ENCODE results near the gene GSTCD. TPM values are rescaled to one million over a fixed set of nuclear protein-coding genes. Genes with fewer than 3 reads are reported as not detected.
"Not testable (repeated sequence)": the region's sequence is repeated elsewhere in the genome, so short reads cannot be mapped to it uniquely, and the experiment has no call there.

Gene GSTCD, protein sequence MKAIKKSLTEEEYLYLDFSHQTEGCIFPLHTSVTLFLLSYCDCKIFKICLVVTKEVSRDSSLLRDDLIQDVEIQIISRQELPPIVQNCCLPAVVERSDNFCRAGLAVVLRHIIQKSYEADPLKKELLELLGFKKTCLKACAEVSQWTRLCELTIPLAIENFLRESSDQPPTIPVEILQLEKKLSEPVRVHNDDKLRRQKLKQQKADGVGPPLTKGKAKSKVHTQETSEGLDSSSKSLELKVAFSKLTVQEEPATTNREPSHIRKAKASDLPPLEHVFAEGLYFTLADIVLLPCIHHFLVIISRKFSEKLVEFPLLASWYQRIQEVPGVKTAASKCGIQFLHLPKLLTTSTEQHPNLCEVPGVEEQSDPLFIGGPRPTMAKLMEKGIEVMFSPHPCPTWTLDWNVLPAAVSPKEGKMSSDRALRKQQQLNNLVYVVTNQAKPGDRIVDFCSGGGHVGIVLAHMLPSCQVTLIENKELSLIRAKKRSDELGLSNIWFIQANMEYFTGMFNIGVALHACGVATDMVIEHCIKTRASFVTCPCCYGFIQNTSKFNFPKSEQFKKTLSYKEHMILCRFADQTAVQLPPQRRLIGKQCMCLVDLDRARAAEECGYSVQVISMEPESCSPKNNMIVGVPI
- total RNA-seq, result 8.7 and 10.2 TPM in 2 replicates

DNA sequence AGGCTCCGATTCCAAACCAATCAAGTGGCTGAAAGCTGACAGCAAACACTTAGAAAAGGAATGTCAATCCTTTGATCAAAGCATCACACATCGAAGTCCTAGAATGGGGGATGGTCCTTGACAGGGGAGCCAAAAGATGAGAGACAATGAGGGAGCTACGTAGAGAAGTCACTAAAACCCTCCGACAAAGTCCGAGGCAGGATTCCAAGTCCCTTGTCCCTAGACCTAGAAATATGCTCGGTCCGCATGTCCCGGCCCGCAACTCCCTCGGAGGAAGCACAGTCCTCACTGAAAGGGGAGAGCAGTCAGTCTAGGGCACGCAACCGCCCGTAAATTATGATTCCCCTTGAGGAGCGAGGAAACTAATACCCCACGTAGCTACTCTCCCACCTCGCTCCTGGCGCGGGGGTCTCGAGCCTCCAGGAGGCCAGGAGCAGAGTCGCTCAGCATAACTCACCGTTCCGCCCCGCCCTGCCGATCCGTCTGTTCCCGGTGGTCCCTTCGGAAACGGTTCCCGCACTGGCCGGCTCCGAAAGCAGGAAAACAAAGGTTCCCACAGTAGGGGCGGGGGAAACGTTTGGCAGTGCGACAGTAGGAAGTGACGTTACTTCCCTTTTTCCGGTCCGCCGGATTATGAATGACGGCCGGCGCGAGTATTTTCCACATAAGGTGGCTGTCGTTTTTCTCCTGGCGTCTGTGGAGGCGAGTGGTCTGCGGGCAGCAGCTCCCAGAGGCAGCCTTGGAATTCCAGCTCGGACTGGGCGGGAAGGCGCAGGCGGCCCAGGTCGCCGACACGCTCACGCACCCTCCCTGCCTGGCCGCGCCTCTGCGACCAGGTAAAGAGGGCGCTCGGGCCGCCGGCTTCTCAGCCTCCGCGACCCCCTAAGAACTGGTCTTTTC, at the start of gene GSTCD, which contains the start of gene INTS12:
Gene GSTCD, plus strand, starts transcription at position 604 of the 900 bp plus-strand sequence. CDS start 8,830 bp downstream, outside the sequence.
Gene INTS12, minus strand, starts transcription at position 509 of the 900 bp plus-strand sequence. CDS start 8,684 bp downstream, outside the sequence.
- DNase-seq (ENCODE audit: extremely low read depth, low read depth, low spot score), result peak; percentile 77

DNA sequence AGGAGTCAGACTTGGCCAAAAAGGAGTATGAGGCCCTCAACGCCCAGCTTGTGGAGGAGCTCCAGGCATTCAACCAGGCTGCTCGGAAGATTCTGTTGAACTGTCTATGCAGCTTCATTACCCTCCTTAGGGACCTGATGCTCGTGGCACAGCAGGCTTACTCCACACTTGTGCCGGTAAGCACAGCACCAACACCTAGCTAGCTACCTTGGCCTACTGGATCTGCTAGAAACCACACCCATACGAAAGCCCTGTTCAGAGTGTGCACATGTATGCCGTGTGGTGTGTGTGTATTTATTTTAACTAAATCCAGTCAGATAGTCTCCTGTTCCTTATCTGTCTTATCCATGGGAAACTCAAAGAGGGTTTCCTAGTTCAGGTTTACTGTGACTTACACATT, 49.4 kb upstream of the GSTCD start:
- no peak for DNase-seq (ENCODE audit: extremely low read depth, low read depth, low spot score)

DNA sequence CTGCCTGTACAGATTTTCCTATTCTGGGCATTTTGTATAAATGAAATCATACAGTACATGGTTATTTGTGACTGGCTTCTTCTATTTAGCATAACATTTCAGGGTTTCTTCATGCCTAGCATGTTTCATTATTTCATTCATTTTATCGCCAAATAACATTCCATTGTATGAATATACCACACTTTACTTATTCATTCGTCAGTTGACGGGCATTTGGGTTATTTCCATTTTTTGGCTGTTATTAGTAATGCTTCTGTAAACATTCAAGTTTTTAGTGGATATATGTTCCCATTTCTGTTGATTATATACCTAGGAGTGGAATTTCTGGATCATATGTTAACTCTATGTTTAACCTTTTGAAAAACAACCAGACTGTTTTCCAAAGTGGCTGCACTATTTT, 47.6 kb upstream of the GSTCD start:
- no peak for DNase-seq (ENCODE audit: extremely low read depth, low read depth, low spot score)

DNA sequence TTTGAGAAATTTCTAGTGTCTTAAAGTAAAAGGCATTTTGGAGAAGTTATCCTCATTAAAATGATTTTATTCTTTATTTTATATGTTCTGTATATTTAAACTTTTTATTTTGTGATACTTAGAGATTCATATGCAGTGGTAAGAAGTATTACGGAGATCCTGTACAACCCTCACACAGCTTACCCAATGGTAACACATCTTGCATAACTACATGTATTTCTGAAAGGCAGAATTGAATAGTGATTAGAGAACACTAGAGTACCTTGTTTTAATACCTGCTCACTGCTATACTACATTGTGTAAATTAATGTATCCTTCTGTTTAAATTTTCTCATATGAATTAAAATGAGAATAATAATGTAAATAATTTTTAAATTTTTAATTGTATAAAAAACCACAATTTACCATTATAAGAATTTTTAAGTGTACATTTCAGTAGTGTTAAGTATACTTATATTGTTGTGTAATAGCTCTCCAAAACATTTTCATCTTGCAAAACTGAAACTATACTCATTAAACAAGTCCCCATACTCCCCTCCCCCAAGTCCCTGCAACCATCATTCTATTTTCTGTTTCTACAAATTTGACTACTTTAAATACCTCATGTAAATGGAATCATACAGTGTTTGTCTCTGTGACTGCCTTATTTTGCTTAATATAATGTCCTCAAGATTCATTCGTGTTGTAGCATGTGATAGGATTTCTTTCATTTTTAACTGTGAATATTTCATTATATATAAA, 45.5 kb upstream of the GSTCD start:
- no peak for DNase-seq (ENCODE audit: extremely low read depth, low read depth, low spot score)

DNA sequence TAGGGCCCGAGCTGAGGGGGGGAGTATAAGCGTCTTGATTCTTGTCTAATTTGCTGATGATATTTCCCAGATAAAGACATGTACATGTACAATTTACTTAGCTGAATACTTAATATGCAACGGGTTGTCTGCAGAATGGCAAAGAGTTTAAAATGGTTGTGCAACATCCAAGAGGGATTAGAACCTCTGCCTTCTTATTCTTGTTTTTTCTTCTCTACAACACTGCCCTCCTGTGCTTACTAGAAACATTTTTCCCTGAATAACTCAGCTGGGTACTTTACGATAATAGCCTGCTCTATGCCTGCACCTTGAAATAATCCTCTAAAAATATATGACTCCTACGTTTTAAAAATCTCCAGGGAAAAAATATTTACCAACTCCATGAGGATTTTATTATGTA, 41.9 kb upstream of the GSTCD start:
- no peak for DNase-seq (ENCODE audit: extremely low read depth, low read depth, low spot score)

DNA sequence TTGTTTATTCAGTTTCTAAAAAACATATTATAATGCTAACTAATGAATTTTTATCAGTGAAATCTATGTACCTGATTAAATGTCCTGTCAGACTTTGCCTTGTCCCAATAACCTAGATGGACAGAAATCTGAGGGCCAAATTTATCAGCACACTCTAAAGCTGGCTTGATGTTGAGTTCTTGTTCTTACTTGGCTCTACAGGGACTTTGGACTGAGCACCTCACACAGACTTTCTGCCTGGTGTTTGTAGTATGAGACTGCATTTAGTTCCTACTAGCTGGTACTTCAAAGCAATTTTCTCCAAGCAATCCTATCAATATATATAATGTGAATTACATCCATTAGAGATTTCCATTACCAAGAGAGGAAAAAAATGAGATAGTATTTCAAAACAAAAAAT, 37.9 kb upstream of the GSTCD start:
- no peak for DNase-seq (ENCODE audit: extremely low read depth, low read depth, low spot score)

DNA sequence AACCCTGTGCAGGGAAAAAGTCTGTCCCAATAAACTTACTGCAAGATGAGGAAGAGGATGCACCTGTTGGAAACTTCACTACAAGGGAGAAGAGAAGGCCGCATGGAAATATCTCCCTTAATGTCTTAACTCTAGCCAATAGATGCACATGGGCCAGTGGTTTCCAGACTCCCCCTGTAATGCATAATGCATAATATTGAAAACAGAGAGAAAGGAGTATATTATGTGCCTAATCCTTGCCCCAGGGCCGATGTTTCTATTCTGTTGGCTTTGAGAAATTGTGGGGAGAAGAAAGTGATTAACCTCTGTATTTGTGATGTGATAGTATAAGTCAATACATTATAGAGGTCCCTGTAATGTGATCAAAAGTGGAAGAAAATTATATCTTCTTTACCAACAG, 37.3 kb upstream of the GSTCD start:
- DNase-seq (ENCODE audit: extremely low read depth, low read depth, low spot score), result no peak

DNA sequence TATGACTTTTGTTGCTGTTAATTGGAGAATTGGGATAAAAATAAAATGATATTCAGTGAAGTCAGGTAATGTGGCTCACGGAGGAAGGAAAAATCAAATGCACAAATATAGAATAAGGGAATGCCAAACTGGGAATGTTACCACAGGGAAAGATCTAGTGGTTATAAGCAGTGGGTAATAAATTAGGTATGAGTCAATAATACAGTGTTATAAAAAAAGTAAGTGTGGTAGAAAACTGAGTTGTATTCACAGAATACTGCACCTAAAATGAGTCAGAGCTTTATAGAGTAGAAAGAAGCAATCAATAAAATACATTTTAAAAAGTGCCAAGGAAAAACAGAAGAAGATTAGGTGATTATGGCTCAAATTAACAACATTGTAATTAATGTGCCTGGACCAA, 34.6 kb upstream of the GSTCD start:
- DNase-seq (ENCODE audit: extremely low read depth, low read depth, low spot score), result no peak

DNA sequence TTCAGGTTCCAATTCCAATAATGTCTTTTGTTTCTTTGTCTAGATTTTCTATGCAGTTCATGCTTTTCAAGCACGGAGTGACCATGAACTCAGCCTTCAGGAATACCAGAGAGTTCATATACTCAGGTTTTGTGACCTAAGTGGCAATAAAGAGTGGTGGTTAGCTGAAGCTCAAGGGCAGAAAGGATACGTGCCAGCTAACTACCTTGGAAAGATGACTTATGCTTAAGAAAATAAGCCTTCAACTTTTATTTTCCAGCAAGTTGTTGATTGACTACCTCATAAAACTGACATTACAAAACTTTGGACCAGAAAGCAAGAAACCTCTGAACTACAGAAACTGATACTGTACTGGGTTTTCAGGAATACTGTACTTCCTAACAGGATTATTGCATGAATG, 30.9 kb upstream of the GSTCD start:
- DNase-seq (ENCODE audit: extremely low read depth, low read depth, low spot score), result no peak

DNA sequence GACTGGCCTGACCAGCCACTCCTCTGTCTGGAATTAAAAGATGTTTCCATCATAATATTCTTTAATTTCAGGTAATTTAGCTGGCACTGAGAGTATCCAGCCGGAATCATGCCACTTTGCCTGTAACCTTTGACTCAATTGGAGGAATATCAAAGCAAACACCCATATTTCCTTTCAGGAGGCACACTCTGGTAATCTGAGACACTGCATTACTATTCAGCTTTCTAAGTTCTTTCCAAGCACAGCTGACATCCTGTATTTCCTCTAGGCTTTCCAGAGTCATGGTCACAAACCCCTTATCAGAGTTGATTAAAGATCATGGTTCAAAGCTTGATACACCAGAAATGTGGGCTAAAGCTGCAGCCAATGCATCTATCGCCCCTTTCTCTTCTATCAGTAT, 29.4 kb upstream of the GSTCD start:
- no peak for DNase-seq (ENCODE audit: extremely low read depth, low read depth, low spot score)

DNA sequence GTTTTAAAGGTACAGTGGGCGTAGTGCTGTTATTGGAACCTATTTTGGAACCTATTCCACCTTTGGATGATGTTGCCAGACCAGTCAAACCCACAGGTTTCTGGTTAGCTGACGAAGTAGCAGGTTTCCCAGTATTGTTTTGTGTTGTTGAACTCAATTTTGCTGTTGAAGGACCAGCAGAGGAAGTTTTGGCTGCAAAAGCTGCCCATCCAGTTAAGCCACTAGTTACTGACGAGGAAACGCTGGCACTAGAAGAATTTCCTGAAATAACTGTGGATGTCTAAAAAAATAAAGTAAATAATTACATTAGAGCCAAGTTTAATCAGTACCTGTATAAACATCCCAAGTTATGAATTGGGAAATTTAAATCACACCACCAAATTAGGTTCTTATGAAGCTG, 25.5 kb upstream of the GSTCD start:
- no peak for DNase-seq (ENCODE audit: extremely low read depth, low read depth, low spot score)

DNA sequence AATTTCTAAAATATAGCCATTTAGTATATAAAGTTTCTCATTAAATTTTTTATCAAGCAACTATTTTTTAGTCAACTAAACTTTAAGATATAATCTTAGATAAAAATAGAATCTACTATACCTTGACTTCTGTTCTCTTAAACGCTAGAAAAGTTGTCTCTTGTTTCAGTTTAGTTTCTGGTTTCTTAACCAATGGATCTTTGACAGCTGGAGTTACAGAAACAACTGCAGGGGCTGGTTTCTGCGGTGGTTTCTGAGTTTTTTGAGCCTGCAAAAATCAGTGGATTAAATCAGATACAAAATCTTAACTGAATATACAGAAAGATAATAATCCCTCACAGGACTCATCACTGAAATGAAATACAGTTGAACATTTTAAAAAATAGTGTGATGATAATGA, 22.0 kb upstream of the GSTCD start:
- DNase-seq (ENCODE audit: extremely low read depth, low read depth, low spot score), result no peak

DNA sequence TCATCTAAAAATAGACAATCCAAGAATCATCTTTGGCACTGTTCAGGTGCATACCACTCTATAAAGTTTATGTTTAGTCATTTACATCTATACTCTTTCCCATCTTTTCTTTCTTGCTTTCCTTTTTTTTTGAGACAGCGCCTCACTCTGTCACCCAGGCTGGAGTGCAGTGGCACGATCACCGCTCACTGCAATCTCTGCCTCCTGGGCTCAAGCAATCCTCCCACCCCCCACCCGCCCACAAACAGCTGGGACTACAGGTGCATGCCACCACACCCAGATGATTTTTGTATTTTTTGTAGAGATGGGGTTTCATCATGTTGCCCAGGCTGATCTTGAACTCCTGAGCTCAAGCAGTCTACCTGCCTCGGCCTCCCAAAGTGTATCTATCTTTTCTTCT, 13.8 kb upstream of the GSTCD start:
- DNase-seq (ENCODE audit: extremely low read depth, low read depth, low spot score), result not testable (repeated sequence)

DNA sequence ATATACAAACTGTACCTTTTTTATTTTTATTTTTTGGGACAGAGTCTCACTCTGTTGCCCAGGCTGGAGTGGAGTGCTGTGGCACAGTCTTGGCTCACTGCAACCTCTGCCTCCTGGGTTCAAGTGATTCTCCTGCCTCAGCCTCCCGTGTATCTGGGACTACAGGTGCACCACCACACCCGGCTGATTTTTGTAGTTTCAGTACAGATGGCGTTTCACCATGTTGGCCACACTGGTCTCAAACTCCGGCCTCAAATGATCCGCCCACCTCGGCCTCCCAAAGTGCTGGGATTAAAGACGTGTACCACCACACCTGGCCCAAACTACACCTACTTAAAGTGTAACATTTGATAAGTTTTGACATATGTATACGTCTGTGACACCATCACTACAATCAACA, 12.8 kb upstream of the GSTCD start:
- DNase-seq (ENCODE audit: extremely low read depth, low read depth, low spot score), result not testable (repeated sequence)

DNA sequence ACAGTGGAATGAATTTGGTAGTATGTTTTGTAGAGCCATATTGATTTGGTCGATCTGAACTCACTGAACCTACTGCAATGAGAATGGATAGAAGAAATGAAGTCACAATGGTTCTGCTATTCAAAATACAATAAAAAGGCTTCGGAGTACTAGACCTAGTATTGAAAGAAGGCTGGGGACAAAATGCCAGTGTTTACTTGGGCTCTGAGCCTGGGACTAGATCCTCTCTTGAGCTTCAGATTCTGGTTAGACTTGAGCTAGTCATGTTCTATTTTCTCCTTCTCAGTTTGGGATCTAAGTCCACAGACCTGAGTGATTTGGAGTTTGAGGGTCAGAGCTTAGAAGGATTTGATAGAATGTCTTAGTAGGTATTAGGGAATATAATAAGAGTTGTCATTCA, 10.0 kb upstream of the GSTCD start:
- DNase-seq (ENCODE audit: extremely low read depth, low read depth, low spot score), result no peak

DNA sequence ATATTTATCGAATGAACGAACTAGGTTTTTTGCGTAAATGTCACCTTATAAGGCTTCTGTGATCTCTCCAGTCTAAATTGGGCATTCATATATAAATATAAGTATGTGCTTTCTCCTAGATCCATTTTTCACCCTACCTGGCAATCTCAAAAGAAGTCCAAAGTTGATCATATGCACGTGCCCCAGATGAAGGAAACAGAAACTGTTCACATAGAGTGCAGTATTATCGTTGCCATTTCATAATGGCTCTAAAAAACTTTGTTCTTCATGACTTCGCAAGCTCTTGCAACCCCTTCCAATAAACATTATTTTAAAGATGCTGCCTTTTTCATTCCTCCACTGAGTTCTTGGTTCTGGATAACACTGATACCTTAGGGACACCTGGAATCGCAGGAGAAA, 803 bp upstream of the GSTCD start:
- DNase-seq (ENCODE audit: extremely low read depth, low read depth, low spot score), result no peak

DNA sequence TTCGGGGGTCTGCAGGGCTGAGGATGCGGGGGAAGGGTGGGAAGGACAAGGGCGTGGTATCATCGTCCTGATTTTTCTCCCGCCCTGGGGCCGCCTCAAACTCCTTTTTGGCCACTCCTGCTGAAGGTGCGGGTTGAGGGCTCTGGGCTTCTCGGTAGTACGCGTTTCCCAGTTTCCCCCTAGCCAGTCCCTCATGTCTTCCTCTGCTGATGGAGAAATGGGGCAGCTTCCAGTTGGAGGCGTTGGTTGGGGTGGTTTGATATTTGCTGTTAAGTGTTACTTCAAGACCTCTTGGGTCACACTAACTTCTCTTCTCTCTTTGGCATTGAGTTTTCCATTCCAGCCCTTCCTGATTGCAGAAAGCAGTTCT, 482 bp downstream of the GSTCD start:
- DNase-seq (ENCODE audit: extremely low read depth, low read depth, low spot score), result no peak

DNA sequence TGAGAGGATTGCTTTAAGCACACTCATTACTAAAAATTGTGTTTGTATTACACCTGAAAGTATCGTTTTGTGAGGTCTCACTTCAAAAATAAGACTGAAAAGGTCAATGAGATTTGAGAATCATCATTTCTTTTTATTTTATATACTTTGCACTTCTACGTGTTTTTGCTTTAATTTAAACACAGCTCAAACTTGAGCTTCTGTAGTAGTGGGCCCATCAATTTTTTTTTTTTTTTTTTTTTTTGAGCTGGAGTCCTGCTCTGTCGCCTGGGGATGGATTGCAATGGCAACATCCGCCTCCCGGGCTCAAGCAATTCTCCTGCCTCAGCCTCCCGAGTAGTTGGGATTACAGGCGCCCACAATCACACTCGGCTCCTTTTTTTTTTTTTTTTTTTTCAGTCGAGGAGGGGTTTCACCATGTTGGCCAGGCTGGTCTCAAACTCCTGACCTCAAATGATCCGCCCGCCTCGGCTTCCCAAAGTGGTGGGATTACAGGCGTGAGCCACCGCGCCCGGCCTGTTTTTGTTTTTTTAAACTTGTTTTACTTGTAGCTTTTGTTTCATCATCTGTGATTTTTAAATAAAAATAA, 1.5 kb downstream of the GSTCD start:
- DNase-seq (ENCODE audit: extremely low read depth, low read depth, low spot score), result no peak

DNA sequence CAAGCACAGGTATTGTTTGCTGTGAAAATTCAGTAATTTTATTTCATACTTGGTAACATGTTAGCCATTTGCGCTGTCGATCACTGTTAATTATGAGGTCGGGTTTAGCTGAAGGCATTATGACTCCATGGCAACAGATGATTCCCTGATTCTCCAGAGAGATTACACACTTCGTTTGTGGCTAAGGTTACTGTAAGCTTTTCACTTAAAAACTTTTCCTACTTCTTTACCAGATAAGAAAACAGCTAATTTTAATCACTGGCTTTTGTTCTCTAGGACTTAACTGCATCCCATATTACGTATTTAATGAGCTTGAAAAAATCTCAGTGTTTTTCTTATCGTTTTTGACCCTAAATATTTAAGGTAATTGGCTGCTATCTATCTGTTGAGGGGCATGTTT, 2.1 kb downstream of the GSTCD start:
- DNase-seq (ENCODE audit: extremely low read depth, low read depth, low spot score), result no peak

DNA sequence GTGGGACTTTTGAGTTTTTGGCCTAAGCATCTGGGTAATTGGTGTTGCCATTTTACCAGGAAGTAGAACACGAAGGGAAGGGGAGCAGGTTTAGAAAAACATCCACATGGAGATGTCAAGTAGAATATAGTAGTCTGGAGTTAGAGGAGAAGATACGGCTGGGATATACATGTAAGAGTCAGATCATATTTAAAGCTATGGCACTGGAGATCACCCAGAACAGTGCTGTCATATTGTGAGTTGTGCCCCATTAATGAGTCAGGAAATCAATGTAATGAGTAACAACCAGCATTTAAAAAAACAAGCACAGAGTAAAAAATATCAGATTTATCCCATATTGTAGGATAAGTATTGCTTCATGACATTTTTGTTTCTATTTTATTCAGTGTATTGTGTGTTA, 4.2 kb downstream of the GSTCD start:
- no peak for DNase-seq (ENCODE audit: extremely low read depth, low read depth, low spot score)
